Measurements from ENCODE around the gene SLC10A3.

GRCh38 chrX:154478728-154479622, 11.5 kb downstream of the SLC10A3 start, which contains the start of gene LAGE3:
- peak; percentile 39; the same call in 1 of the 2 replicates for TF ChIP-seq POLR2AphosphoS5 (IDR thresholded peaks at IDR 0.05; ENCODE audit: low read depth, low read length)
- 0 out of 2 replicates have a peak, but pooled peaks have one; percentile 57 for TF ChIP-seq TAF1 (IDR thresholded peaks at IDR 0.05; ENCODE audit: borderline replicate concordance, insufficient read depth, low read length)
- TF ChIP-seq FOXP2 (optimal IDR thresholded peaks at IDR 0.05; ENCODE audit: borderline replicate concordance, extremely low read depth, extremely low read length, insufficient read depth) = no peak

Measured in PFSK-1 (cell line).